HCT116 (cell line): Measurements from ENCODE around the gene CD8B2.

Experiments used
- POLR2AphosphoS5 ChIP-seq: IDR thresholded peaks from 2 replicates; pipeline ENCODE4 v1.6.1; 2011; ENCODE audit warnings: mild to moderate bottlenecking, low read depth, low read length, moderate library complexity
- TF ChIP-seq, protein P1 (sequence below), 3 experiments: fragments of 200-600 bp in 1 of 3; sonication (generic) in 1 of 3; IDR thresholded peaks in 2 of 3; conservative IDR thresholded peaks in 1 of 3; 2 replicates each; pipeline ENCODE4 v1.5.1; 2012 to 2017; ENCODE audit warnings: low read depth in 2 of 3, low read length in 2 of 3, antibody characterized with exemption in 1 of 3, borderline replicate concordance in 1 of 3, control low read depth in 1 of 3, mild to moderate bottlenecking in 1 of 3, mixed read lengths in 1 of 3, mixed run types in 1 of 3, moderate library complexity in 1 of 3; ENCODE audit not compliant: insufficient read depth in 1 of 3

GRCh38 chr2:106561356-106561755 lies 74.2 kb downstream of the CD8B2 start:
- TF ChIP-seq, protein P1, sequence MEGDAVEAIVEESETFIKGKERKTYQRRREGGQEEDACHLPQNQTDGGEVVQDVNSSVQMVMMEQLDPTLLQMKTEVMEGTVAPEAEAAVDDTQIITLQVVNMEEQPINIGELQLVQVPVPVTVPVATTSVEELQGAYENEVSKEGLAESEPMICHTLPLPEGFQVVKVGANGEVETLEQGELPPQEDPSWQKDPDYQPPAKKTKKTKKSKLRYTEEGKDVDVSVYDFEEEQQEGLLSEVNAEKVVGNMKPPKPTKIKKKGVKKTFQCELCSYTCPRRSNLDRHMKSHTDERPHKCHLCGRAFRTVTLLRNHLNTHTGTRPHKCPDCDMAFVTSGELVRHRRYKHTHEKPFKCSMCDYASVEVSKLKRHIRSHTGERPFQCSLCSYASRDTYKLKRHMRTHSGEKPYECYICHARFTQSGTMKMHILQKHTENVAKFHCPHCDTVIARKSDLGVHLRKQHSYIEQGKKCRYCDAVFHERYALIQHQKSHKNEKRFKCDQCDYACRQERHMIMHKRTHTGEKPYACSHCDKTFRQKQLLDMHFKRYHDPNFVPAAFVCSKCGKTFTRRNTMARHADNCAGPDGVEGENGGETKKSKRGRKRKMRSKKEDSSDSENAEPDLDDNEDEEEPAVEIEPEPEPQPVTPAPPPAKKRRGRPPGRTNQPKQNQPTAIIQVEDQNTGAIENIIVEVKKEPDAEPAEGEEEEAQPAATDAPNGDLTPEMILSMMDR (IDR thresholded peaks at IDR 0.05 in 2 of 3, conservative IDR thresholded peaks at IDR 0.05 in 1 of 3; ENCODE audit: borderline replicate concordance in 1 of 3, insufficient read depth in 1 of 3, low read depth in 2 of 3, low read length in 2 of 3), result no peak
- no peak for TF ChIP-seq POLR2AphosphoS5
